ENCODE measurements around the gene HTT.

HTT gene

GRCh38 chr4:3263053-3263875, 188.8 kb downstream of the HTT start:
- no peak for DNase-seq (ENCODE audit: low spot score)

- no peak for DNase-seq (ENCODE audit: low spot score)
Observed at GRCh38 chr4:3263876-3264193, 189.4 kb downstream of the HTT start.

- DNase-seq (ENCODE audit: low spot score), result no peak
Observed at GRCh38 chr4:3266076-3266475, 191.6 kb downstream of the HTT start.

GRCh38 chr4:3267576-3268394, 193.3 kb downstream of the HTT start:
- no peak for DNase-seq (ENCODE audit: low spot score)

- DNase-seq (ENCODE audit: low spot score), result no peak
Observed at GRCh38 chr4:3268395-3269104, 194.1 kb downstream of the HTT start.

- DNase-seq (ENCODE audit: low spot score), result no peak
Observed at GRCh38 chr4:3269105-3269927, 194.8 kb downstream of the HTT start.

- no peak for DNase-seq (ENCODE audit: low spot score)
Observed at GRCh38 chr4:3269991-3270611, 195.6 kb downstream of the HTT start.

GRCh38 chr4:3271131-3271530, 196.7 kb downstream of the HTT start:
- DNase-seq (ENCODE audit: low spot score), result no peak

- DNase-seq (ENCODE audit: low spot score), result no peak
Observed at GRCh38 chr4:3276986-3277385, 202.5 kb downstream of the HTT start.

GRCh38 chr4:3280466-3280865, 206.0 kb downstream of the HTT start:
- no peak for DNase-seq (ENCODE audit: low spot score)

GRCh38 chr4:3283483-3283882, 209.0 kb downstream of the HTT start:
- DNase-seq (ENCODE audit: low spot score), result no peak

- no peak for DNase-seq (ENCODE audit: low spot score)
Observed at GRCh38 chr4:3283916-3284315, 209.4 kb downstream of the HTT start.

- no peak for DNase-seq (ENCODE audit: low spot score)
Observed at GRCh38 chr4:3284734-3285557, 210.5 kb downstream of the HTT start.

GRCh38 chr4:3285558-3286334, 211.3 kb downstream of the HTT start:
- no peak for DNase-seq (ENCODE audit: low spot score)

GRCh38 chr4:3286335-3287175, 212.1 kb downstream of the HTT start:
- DNase-seq (ENCODE audit: low spot score), result no peak

GRCh38 chr4:3287271-3287971, 212.9 kb downstream of the HTT start:
- no peak for DNase-seq (ENCODE audit: low spot score)

GRCh38 chr4:3287972-3288570, 213.6 kb downstream of the HTT start:
- no peak for DNase-seq (ENCODE audit: low spot score)

GRCh38 chr4:3288571-3289094, 214.2 kb downstream of the HTT start:
- no peak for DNase-seq (ENCODE audit: low spot score)

Measured in activated CD4-positive, alpha-beta T cell treated with anti-CD3 and anti-CD28 coated beads, Interleukin-2, Interleukin-4, amounts not matched to agents 100 ng/mL and 50 ng/mL, durations not matched to agents 16 hours and 8 hours (primary cell).